ENCODE data around the gene DIDO1. TPM values are rescaled to one million over a fixed set of nuclear protein-coding genes. Genes with fewer than 3 reads are reported as not detected.

Gene DIDO1
- total RNA-seq, 1 experiment from 2014 or later = 27.8 TPM

GRCh38 chr20:62933966-62934365 lies 7.7 kb upstream of the DIDO1 start:
- DNase-seq (ENCODE audit: extremely low read depth, low read depth) = no peak

- DNase-seq (ENCODE audit: extremely low read depth, low read depth) = no peak
Observed at GRCh38 chr20:62931464-62931863, 5.2 kb upstream of the DIDO1 start.

DNA sequence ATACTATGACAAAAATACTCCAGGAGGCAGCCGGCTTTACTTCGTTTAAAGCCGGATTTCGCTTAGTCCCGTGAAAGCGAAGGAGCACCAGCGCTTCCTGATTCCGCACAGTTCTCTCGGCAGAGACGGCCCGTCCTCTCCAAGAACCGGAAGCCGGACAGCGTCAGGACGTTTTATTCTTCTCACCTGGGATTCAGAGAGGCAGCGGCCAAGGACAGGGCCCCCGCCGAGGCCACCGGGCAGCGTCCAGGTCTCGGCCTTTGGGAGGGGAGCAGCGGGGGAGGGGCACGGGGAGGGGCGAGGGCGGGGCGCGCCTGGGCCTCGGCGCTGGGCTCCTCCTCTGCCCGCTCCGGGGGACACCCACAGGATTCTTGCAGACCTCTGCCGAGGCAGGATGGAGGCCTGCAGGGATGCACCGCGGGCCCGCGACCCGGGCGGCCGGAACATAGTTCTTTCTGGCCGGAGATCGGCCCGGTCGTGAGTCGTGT lies 2.8 kb upstream of the DIDO1 start:
- DNase-seq (ENCODE audit: extremely low read depth, low read depth) = no peak

- DNase-seq (ENCODE audit: extremely low read depth, low read depth) = no peak
Observed at GRCh38 chr20:62928246-62928939, 2.1 kb upstream of the DIDO1 start.

GRCh38 chr20:62927128-62927705 lies 912 bp upstream of the DIDO1 start:
- DNase-seq (ENCODE audit: extremely low read depth, low read depth) = no peak

DNA sequence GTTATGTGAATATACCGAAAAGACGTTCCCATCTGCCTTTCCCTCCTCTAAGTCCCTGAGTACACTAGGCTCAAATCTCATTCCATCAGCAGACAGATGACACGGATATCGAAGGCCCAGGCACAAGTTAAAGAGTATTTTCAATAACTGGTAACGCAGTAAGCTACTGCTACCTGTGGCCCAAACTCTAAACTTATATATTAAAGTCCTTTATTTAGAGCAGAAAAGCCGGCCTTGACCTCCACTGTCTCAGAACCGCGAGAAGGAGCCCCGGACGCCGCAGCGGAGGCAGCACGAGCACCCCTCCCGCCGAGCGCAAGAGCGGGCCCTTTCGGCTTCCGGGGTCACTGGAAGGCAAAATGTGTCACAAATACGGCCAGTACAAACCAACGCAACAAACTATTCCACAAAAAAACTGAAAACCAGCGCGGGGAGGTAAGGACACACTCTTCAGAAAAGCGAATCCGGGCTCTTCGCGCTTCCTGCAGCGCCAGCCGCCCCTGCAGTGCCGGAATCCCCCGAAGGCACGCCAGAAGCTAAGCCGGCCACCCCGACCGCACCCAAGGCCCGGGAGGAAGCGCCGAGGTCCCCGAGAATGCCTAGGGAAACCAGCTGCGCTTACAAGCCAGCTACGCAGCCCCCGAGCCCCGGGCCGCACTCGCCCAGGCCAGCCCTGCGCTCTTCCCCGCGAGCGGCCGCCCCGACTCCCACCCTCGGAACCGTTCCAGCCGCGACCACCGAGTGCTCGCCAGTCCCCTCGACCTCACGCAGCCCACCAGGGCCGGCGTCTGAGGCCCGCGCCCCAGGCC lies 681 bp downstream of the DIDO1 start:
- DNase-seq (ENCODE audit: extremely low read depth, low read depth) = no peak

GRCh38 chr20:62925076-62925419 lies 1.3 kb downstream of the DIDO1 start:
- no peak for DNase-seq (ENCODE audit: extremely low read depth, low read depth)

DNA sequence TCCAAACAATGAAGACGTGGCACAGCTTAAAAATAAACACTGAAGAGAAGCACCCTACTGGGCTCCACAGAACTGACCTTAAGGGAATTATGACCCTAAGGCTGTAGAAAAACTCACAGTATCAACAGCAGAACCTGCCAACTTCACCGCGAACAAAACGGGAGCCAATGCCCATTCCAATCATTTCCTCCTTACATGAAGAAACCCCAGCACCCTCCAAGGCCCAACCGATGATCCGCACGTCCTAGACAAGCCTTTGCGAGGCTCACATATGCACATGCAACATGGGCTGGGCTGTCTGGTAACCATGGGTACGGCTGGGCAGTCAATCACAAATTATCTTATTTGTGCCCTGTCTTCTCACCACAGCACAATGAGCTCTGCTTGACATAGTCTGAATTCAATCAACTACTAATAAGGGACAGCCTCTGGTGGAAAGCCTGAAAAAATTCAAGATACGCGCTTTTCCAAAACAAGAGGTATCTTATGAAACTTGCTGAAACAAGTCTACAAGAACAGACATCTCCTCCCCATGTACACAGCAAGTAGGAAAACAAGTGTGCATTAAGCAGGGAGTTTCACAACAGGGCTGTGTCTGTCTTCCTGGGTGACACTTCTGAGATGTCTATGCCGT lies 1.7 kb downstream of the DIDO1 start:
- peak; percentile 46 for DNase-seq (ENCODE audit: extremely low read depth, low read depth)

GRCh38 chr20:62923669-62924441 lies 2.5 kb downstream of the DIDO1 start:
- no peak for DNase-seq (ENCODE audit: extremely low read depth, low read depth)

DNA sequence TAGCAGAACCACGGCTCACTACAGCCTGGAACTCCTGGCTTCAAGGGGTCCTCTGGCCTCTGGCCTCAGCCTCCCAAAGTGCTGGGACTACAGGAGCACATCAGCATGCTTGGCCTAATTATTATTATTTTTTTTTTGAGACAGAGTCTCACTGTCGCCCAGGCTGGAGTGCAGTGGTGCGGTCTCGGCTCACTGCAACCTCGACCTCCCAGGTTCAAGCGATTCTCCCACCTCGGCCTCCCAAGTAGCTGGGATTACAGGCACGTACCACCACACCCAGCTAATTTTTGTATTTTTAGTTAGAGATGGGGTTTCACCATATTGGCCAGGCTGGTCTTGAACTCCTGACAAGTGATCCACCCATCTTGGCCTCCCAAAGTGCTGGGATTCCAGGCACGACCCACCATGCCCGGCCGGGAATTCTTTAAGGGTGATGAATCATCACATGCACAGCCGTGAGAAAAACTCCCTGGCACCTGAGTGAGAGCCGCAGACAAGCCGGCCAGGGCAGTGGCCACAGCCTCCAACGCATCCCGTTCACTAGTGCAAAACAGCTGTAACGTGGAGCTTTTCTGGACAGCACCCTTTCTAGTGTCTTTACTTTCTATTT lies 3.1 kb downstream of the DIDO1 start:
- DNase-seq (ENCODE audit: extremely low read depth, low read depth) = peak; percentile 87

- DNase-seq (ENCODE audit: extremely low read depth, low read depth) = peak; percentile 70
Observed at GRCh38 chr20:62922451-62922921, 3.8 kb downstream of the DIDO1 start.

DNA sequence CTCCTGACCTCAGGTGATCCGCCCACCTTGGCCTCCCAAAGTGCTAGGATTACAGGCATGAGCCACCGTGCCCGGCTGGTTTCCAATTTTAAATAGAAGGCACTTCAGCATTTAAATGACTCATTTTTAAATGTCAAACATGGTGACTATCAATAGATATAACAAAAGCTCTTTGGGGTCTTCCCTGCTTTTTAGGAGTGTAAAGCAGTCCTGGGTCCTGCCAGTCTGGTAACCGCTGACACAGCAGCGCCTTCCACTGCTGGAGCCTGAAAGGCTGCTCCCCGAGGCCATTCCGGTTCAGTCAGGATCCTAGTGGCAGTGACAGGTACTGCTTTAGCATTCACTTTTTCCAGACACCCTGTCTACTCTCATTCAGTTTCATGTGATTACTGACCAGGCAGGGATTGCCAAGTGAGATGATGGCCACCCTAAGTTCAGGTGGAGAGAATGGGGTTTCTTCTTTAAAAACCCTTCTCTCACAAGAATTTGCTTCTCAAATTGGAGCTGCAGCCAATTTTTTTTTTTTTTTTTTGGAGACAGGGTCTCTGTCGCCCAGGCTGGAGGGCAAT lies 5.1 kb downstream of the DIDO1 start:
- DNase-seq (ENCODE audit: extremely low read depth, low read depth) = peak; percentile 71

- no peak for DNase-seq (ENCODE audit: extremely low read depth, low read depth)
Observed at GRCh38 chr20:62920039-62920645, 6.2 kb downstream of the DIDO1 start.

- no peak for DNase-seq (ENCODE audit: extremely low read depth, low read depth)
Observed at GRCh38 chr20:62918831-62919230, 7.5 kb downstream of the DIDO1 start.

DNA sequence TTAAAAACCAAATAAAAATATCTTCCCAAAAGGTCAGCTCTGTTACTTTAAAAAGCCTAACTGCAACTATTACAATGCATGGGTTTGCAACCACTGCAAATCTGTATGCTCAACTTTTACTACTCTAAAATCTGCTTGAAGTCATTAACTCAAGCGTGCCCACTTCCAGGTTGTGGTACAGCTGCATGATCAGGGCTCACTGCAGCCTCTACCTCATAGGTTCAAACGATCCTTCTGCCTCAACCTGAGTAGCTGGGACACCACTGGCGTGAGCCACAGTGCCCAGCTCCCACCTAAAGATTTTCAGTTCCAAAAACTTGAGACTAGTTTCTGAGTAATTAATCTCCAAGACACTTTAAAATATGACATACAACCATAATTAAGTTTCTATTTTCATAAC lies 8.2 kb downstream of the DIDO1 start:
- DNase-seq (ENCODE audit: extremely low read depth, low read depth) = no peak

GRCh38 chr20:62917720-62918119 lies 8.6 kb downstream of the DIDO1 start:
- no peak for DNase-seq (ENCODE audit: extremely low read depth, low read depth)

GRCh38 chr20:62916703-62917476 lies 9.4 kb downstream of the DIDO1 start:
- no peak for DNase-seq (ENCODE audit: extremely low read depth, low read depth)

DNA sequence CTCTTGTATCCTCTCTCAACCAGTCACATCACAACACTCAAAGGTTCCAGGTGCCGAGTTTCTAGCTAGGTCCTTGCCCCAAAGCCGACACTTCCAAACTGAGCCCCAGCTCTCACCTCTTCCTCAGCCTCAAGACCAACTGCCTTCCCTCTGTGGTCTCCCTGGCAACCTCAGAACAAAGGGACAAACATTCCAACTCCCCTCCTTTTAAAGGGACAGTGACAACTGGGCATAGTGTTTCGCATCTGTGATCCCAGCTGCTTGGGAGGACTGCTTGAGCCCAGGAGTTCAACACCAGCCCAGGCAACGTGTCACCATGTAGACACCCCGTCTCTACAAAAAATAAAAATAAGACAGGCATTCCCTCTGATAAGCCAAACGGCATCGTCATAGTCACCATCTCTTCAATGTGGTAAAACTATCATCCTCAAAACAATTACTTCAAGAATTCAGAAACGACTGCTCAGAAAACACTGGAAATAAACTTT lies 11.3 kb downstream of the DIDO1 start:
- DNase-seq (ENCODE audit: extremely low read depth, low read depth) = no peak

All from NCI-H460 (cell line).